GM18499 (cell line): ENCODE results near the gene ROBO1.
"Not testable (repeated sequence)": the region's sequence is repeated elsewhere in the genome, so short reads cannot be mapped to it uniquely, and the experiment has no call there.

Experiments
- ATAC-seq: cut with Tn5 transposase; IDR thresholded peaks from one replicate; pipeline ENCODE4 v1.9.1; 2021; ENCODE audit warnings: moderate number of reproducible peaks; ENCODE audit not compliant: insufficient read depth, unreplicated experiment

The ROBO1 gene

GRCh38 chr3:78792733-78793132 is 975.1 kb downstream of the ROBO1 start:
- no peak for ATAC-seq

GRCh38 chr3:78792212-78792611 is 975.6 kb downstream of the ROBO1 start:
- ATAC-seq: no peak

GRCh38 chr3:78791753-78792152 is 976.0 kb downstream of the ROBO1 start:
- no peak for ATAC-seq

- ATAC-seq: no peak
These were observed 979.0 kb downstream of the ROBO1 start for GRCh38 chr3:78788839-78789238.

- ATAC-seq: no peak
These were observed 982.8 kb downstream of the ROBO1 start for GRCh38 chr3:78785004-78785403.

GRCh38 chr3:78781351-78781750 is 986.4 kb downstream of the ROBO1 start:
- ATAC-seq: no peak

GRCh38 chr3:78765671-78766485 is 1001.9 kb downstream of the ROBO1 start:
- no peak for ATAC-seq

- ATAC-seq: no peak
These were observed 1003.2 kb downstream of the ROBO1 start for GRCh38 chr3:78764634-78765033.

- ATAC-seq: no peak
These were observed 1005.7 kb downstream of the ROBO1 start for GRCh38 chr3:78762121-78762520.

GRCh38 chr3:78761126-78761525 is 1006.7 kb downstream of the ROBO1 start:
- no peak for ATAC-seq

- no peak for ATAC-seq
These were observed 1010.1 kb downstream of the ROBO1 start for GRCh38 chr3:78757731-78758130.

GRCh38 chr3:78754066-78754743 is 1013.6 kb downstream of the ROBO1 start:
- ATAC-seq: no peak

- ATAC-seq: no peak
These were observed 1016.5 kb downstream of the ROBO1 start for GRCh38 chr3:78751266-78751665.

GRCh38 chr3:78750291-78750690 is 1017.5 kb downstream of the ROBO1 start:
- not testable (repeated sequence) for ATAC-seq

- no peak for ATAC-seq
These were observed 1018.7 kb downstream of the ROBO1 start for GRCh38 chr3:78749056-78749455.

GRCh38 chr3:78745847-78746246 is 1022.0 kb downstream of the ROBO1 start:
- no peak for ATAC-seq

GRCh38 chr3:78742491-78742890 is 1025.3 kb downstream of the ROBO1 start:
- no peak for ATAC-seq

- no peak for ATAC-seq
These were observed 1025.8 kb downstream of the ROBO1 start for GRCh38 chr3:78742041-78742440.

- no peak for ATAC-seq
These were observed 1026.6 kb downstream of the ROBO1 start for GRCh38 chr3:78741066-78741645.

- ATAC-seq: no peak
These were observed 1029.0 kb downstream of the ROBO1 start for GRCh38 chr3:78738833-78739232.

- no peak for ATAC-seq
These were observed 1029.8 kb downstream of the ROBO1 start for GRCh38 chr3:78737988-78738387.
